ENCODE results near the gene MYO1G. TPM values are rescaled to one million over a fixed set of nuclear protein-coding genes. Genes with fewer than 3 reads are reported as not detected.

Gene MYO1G
- total and polyA plus RNA-seq, 10 of the 15 experiments (the other 5 are each of a cell fraction or from before 2014, with no cell fraction given) = 1.8 to 232 (median 134) TPM

DNA sequence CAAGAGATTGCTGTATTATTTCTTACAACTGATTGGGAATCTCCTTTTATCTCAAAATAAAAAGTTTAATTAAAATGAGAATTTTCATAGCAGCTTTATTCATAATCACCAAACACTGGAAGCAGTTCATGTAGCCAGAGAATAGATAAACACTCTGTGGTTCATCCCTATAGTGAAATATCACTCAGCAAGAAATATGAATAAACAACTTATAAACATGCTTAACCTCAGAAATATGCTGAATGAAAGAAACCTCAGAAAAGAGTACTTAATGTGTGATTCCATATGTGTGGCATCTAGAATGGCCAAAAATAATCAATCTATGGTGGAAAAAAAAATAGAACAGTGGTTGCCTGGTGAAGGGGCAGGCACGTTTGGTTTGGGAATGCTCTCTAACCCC is 33.3 kb downstream of the MYO1G start:
- RAD21 ChIA-PET (ENCODE audit: unreplicated experiment) = interaction anchor here (1.0 kb wide), 1 partner anchor 35 kb away, joined by 4 read pairs; no protein-coding TSS in a partner anchor
- Histone ChIP-seq H3K79me2 (ENCODE audit: control insufficient read depth, insufficient read depth, low read length) (no peaks in the 10 kb centered on the region), H4K20me1 (ENCODE audit: control insufficient read depth, insufficient read depth) (no peaks in the 10 kb centered on the region), H3K36me3 (ENCODE audit: control insufficient read depth in 2 of 2, insufficient read depth in 2 of 2, low read length in 1 of 2) (no peaks in the 10 kb centered on the region), H2AFZ (ENCODE audit: control insufficient read depth, low read depth, low read length) (no peak overlapping the region), H3K27me3 (replicated peaks in 1 of 2; ENCODE audit: control insufficient read depth in 2 of 2, insufficient read depth in 2 of 2, low read length in 1 of 2) (peaks cover 0 to 3% of the 10 kb centered on the region in 2 experiments; a peak in 1 of 4 replicates), H3K9me3 (replicated peaks; ENCODE audit: control insufficient read depth, insufficient read depth, low read length) (no peaks in the 10 kb centered on the region), H3K9ac (ENCODE audit: control insufficient read depth, insufficient read depth, low read length) (no peak overlapping the region), H3K27ac (ENCODE audit: control insufficient read depth, insufficient read depth) (no peak overlapping the region), H3K4me1 (ENCODE audit: control insufficient read depth, insufficient read depth, low read length) (no peaks in the 10 kb centered on the region), H3K4me2 (ENCODE audit: control insufficient read depth, insufficient read depth) (no peak overlapping the region), H3K4me3 (no peak overlapping the region)
- CTCF ChIA-PET = no interaction called here
- DNase-seq (ENCODE audit: low read depth, low spot score) (no peak), ATAC-seq (no peak), FAIRE-seq (no peak)
- SMC1A ChIA-PET (ENCODE audit: uncharacterized antibody, unreplicated experiment) = no interaction called here
- 0% methylated on average over 1 of the region's 1 CpG for WGBS (ENCODE audit: insufficient coverage, insufficient replicate concordance, low lambda C conversion rate, missing lambda C conversion rate)
- intact Hi-C loops (cut with micrococcal nuclease; ENCODE audit: unreplicated experiment) = no loop called here
- no TSS peak for BruUV-seq (replicated peaks)
- in situ Hi-C loops (cut with MboI) = no loop called here
- POLR2A ChIA-PET = no interaction called here
- TF ChIP-seq SIX5 (IDR thresholded peaks at IDR 0.05; ENCODE audit: low read depth, low read length, severe bottlenecking) (no peak), NFXL1 (IDR thresholded peaks at IDR 0.05; ENCODE audit: borderline replicate concordance) (no peak), RCOR1 (conservative IDR thresholded peaks at IDR 0.05; ENCODE audit: low read depth, low read length) (no peak), TCF12 (IDR thresholded peaks at IDR 0.05; ENCODE audit: low read depth, low read length) (no peak), SMC3 (IDR thresholded peaks at IDR 0.05; ENCODE audit: borderline replicate concordance, low read length) (no peak), SIN3A (IDR thresholded peaks at IDR 0.05; ENCODE audit: low read depth, low read length) (no peak), MEF2A (IDR thresholded peaks at IDR 0.05; ENCODE audit: insufficient read depth, low read depth, low read length) (no peak), CBX3 (IDR thresholded peaks at IDR 0.05; ENCODE audit: borderline replicate concordance, low read depth) (no peak)
- TF ChIP-seq, protein P1, sequence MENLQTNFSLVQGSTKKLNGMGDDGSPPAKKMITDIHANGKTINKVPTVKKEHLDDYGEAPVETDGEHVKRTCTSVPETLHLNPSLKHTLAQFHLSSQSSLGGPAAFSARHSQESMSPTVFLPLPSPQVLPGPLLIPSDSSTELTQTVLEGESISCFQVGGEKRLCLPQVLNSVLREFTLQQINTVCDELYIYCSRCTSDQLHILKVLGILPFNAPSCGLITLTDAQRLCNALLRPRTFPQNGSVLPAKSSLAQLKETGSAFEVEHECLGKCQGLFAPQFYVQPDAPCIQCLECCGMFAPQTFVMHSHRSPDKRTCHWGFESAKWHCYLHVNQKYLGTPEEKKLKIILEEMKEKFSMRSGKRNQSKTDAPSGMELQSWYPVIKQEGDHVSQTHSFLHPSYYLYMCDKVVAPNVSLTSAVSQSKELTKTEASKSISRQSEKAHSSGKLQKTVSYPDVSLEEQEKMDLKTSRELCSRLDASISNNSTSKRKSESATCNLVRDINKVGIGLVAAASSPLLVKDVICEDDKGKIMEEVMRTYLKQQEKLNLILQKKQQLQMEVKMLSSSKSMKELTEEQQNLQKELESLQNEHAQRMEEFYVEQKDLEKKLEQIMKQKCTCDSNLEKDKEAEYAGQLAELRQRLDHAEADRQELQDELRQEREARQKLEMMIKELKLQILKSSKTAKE (IDR thresholded peaks at IDR 0.05; ENCODE audit: low read depth, poor library complexity, severe bottlenecking) = no peak
- TF ChIP-seq, protein P2, sequence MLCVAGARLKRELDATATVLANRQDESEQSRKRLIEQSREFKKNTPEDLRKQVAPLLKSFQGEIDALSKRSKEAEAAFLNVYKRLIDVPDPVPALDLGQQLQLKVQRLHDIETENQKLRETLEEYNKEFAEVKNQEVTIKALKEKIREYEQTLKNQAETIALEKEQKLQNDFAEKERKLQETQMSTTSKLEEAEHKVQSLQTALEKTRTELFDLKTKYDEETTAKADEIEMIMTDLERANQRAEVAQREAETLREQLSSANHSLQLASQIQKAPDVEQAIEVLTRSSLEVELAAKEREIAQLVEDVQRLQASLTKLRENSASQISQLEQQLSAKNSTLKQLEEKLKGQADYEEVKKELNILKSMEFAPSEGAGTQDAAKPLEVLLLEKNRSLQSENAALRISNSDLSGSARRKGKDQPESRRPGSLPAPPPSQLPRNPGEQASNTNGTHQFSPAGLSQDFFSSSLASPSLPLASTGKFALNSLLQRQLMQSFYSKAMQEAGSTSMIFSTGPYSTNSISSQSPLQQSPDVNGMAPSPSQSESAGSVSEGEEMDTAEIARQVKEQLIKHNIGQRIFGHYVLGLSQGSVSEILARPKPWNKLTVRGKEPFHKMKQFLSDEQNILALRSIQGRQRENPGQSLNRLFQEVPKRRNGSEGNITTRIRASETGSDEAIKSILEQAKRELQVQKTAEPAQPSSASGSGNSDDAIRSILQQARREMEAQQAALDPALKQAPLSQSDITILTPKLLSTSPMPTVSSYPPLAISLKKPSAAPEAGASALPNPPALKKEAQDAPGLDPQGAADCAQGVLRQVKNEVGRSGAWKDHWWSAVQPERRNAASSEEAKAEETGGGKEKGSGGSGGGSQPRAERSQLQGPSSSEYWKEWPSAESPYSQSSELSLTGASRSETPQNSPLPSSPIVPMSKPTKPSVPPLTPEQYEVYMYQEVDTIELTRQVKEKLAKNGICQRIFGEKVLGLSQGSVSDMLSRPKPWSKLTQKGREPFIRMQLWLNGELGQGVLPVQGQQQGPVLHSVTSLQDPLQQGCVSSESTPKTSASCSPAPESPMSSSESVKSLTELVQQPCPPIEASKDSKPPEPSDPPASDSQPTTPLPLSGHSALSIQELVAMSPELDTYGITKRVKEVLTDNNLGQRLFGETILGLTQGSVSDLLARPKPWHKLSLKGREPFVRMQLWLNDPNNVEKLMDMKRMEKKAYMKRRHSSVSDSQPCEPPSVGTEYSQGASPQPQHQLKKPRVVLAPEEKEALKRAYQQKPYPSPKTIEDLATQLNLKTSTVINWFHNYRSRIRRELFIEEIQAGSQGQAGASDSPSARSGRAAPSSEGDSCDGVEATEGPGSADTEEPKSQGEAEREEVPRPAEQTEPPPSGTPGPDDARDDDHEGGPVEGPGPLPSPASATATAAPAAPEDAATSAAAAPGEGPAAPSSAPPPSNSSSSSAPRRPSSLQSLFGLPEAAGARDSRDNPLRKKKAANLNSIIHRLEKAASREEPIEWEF (IDR thresholded peaks at IDR 0.05; ENCODE audit: insufficient replicate concordance, low read depth, low read length) = no peak
- TF ChIP-seq, protein P3, sequence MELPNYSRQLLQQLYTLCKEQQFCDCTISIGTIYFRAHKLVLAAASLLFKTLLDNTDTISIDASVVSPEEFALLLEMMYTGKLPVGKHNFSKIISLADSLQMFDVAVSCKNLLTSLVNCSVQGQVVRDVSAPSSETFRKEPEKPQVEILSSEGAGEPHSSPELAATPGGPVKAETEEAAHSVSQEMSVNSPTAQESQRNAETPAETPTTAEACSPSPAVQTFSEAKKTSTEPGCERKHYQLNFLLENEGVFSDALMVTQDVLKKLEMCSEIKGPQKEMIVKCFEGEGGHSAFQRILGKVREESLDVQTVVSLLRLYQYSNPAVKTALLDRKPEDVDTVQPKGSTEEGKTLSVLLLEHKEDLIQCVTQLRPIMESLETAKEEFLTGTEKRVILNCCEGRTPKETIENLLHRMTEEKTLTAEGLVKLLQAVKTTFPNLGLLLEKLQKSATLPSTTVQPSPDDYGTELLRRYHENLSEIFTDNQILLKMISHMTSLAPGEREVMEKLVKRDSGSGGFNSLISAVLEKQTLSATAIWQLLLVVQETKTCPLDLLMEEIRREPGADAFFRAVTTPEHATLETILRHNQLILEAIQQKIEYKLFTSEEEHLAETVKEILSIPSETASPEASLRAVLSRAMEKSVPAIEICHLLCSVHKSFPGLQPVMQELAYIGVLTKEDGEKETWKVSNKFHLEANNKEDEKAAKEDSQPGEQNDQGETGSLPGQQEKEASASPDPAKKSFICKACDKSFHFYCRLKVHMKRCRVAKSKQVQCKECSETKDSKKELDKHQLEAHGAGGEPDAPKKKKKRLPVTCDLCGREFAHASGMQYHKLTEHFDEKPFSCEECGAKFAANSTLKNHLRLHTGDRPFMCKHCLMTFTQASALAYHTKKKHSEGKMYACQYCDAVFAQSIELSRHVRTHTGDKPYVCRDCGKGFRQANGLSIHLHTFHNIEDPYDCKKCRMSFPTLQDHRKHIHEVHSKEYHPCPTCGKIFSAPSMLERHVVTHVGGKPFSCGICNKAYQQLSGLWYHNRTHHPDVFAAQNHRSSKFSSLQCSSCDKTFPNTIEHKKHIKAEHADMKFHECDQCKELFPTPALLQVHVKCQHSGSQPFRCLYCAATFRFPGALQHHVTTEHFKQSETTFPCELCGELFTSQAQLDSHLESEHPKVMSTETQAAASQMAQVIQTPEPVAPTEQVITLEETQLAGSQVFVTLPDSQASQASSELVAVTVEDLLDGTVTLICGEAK (IDR thresholded peaks at IDR 0.05; ENCODE audit: borderline replicate concordance) = no peak

Measured in GM12878 (cell line).